ENCODE results near the gene TRIM17. TPM values are rescaled to one million over a fixed set of nuclear protein-coding genes. Genes with fewer than 3 reads are reported as not detected.

The TRIM17 gene
- total and polyA plus RNA-seq, 9 of the 15 experiments (the other 6 are each of a cell fraction or from before 2014, with no cell fraction given) = not detected

DNA sequence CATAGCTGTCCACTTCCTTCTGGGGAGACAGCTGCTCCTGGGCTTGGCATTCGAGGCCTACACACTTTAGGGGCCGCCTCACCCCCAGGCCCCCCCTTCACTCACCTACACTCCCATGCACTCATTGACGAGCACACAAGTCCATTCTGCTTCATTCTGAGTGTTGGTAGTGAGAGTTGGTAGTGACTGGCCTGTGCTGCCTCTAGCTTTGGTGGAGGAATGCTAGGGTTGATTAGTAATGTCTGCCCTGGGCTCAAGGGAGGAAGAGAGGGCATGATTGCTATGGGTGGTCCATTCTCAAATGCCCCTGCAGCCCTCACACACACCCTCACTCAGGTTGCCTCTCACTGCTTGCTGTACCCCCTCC is 40.4 kb downstream of the TRIM17 start (continued):
- TF ChIP-seq, protein P1, sequence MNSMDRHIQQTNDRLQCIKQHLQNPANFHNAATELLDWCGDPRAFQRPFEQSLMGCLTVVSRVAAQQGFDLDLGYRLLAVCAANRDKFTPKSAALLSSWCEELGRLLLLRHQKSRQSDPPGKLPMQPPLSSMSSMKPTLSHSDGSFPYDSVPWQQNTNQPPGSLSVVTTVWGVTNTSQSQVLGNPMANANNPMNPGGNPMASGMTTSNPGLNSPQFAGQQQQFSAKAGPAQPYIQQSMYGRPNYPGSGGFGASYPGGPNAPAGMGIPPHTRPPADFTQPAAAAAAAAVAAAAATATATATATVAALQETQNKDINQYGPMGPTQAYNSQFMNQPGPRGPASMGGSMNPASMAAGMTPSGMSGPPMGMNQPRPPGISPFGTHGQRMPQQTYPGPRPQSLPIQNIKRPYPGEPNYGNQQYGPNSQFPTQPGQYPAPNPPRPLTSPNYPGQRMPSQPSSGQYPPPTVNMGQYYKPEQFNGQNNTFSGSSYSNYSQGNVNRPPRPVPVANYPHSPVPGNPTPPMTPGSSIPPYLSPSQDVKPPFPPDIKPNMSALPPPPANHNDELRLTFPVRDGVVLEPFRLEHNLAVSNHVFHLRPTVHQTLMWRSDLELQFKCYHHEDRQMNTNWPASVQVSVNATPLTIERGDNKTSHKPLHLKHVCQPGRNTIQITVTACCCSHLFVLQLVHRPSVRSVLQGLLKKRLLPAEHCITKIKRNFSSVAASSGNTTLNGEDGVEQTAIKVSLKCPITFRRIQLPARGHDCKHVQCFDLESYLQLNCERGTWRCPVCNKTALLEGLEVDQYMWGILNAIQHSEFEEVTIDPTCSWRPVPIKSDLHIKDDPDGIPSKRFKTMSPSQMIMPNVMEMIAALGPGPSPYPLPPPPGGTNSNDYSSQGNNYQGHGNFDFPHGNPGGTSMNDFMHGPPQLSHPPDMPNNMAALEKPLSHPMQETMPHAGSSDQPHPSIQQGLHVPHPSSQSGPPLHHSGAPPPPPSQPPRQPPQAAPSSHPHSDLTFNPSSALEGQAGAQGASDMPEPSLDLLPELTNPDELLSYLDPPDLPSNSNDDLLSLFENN (IDR thresholded peaks at IDR 0.05; ENCODE audit: low read depth in 2 of 2, low read length in 2 of 2) = 0 out of 4 replicates have a peak, but pooled peaks of 1 of the 2 experiments have one; percentile 54

DNA sequence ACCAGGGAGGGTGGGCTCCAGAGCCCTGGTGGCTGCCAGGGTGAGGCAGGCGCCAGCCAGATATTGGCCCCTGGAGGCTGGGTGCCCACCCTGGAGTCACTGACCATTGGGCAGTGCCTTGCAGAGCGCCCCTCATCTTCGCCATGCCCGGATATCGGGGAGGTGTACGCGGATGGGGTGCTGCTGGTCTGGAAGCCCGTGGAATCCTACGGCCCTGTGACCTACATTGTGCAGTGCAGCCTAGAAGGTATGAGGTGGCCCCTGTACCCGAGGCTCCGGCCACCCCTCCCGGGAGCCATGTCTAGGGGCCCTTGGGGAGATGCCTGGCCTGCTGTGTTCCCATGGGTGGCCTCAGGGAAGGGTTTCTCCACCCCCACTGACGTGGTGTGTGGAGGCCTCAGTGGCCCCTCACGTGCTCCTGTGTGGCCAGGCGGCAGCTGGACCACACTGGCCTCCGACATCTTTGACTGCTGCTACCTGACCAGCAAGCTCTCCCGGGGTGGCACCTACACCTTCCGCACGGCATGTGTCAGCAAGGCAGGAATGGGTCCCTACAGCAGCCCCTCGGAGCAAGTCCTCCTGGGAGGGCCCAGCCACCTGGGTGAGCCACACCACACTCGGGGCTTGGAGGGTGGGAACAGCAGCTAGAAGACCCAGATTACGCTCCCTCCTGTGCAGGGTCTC is 40.9 kb downstream of the TRIM17 start:
- intact Hi-C loops (cut with micrococcal nuclease) = no loop called here
- no peaks in the 10 kb centered on the region for H3K27me3 ChIP-seq (ENCODE audit: control insufficient read depth in 2 of 2, insufficient read depth in 2 of 2, low read length in 2 of 2)
- FAIRE-seq (no peak), DNase-seq (ENCODE audit: extremely low read depth in 1 of 4, low spot score in 3 of 4) (no peak), ATAC-seq (no peak)
- no peaks in the 10 kb centered on the region for H4K20me1 ChIP-seq (replicated peaks; ENCODE audit: control insufficient read depth, insufficient read depth, low read length)
- no peak overlapping the region for H3K27ac ChIP-seq (ENCODE audit: extremely low read depth, low read depth, low read length)
- H3K9me3 ChIP-seq (replicated peaks; ENCODE audit: control insufficient read depth, insufficient read depth, low read depth, low read length) = no peaks in the 10 kb centered on the region
- H3K4me1 ChIP-seq (replicated peaks in 1 of 2; ENCODE audit: control insufficient read depth in 2 of 2, insufficient read depth in 2 of 2, low read length in 2 of 2) = peaks cover 10 to 82% of the 10 kb centered on the region in 2 experiments; a peak in 4 of 5 replicates
- no TSS peak for BruUV-seq (replicated peaks)
- peak overlapping the region in 1 of 2 experiments; percentile 51; a peak in 2 of 4 replicates for H3K9ac ChIP-seq (ENCODE audit: insufficient read depth in 1 of 2, low read depth in 2 of 2, low read length in 2 of 2)
- WGBS (ENCODE audit: insufficient coverage, low coverage, missing lambda C conversion rate) = 91% methylated on average over 21 of the region's 22 CpGs
- in situ Hi-C loops (cut with MboI) = no loop called here
- H2AFZ ChIP-seq (ENCODE audit: low read depth, low read length) = no peak overlapping the region
- H3K4me2 ChIP-seq (ENCODE audit: insufficient read depth, low read length) = no peak overlapping the region
- H3K9me1 ChIP-seq (ENCODE audit: control insufficient read depth, insufficient read depth, low read length) = no peaks in the 10 kb centered on the region
- H3K4me3 ChIP-seq = no peak overlapping the region
- H3K79me2 ChIP-seq (ENCODE audit: control insufficient read depth, insufficient read depth, low read length) = no peaks in the 10 kb centered on the region
- POLR2A ChIA-PET = interaction anchor here (2.0 kb wide), 1 partner anchor 9 kb away, joined by 5 read pairs; no protein-coding TSS in a partner anchor
- CTCF ChIA-PET (ENCODE audit: low intra/inter-chr PET ratio) = no interaction called here
- peaks cover 10% of the 10 kb centered on the region; the same call in 1 of the 3 replicates for H3K36me3 ChIP-seq (ENCODE audit: control insufficient read depth, insufficient read depth, low read length)
- TF ChIP-seq ZEB2 (IDR thresholded peaks at IDR 0.05) = no peak
- TF ChIP-seq HMGN3 (IDR thresholded peaks at IDR 0.05; ENCODE audit: borderline replicate concordance, extremely low read depth, insufficient read length, low read depth, low read length) = peak; percentile 30
- no peak for TF ChIP-seq TARDBP (IDR thresholded peaks at IDR 0.05)
- TF ChIP-seq CSDE1 (IDR thresholded peaks at IDR 0.05) = no peak
- no peak for TF ChIP-seq RAD51 (IDR thresholded peaks at IDR 0.05; ENCODE audit: borderline replicate concordance, low read depth)
- TF ChIP-seq SMAD3 (CRISPR knock-in tag; conservative IDR thresholded peaks at IDR 0.05) = no peak
- TF ChIP-seq ZNF764 (CRISPR knock-in tag; IDR thresholded peaks at IDR 0.05; ENCODE audit: low read depth) = no peak
- TF ChIP-seq E2F3 (CRISPR knock-in tag; IDR thresholded peaks at IDR 0.05) = no peak
- no peak for TF ChIP-seq XRCC3 (IDR thresholded peaks at IDR 0.05)
- TF ChIP-seq TAF1 (IDR thresholded peaks at IDR 0.05; ENCODE audit: control insufficient read depth, extremely low read depth, insufficient read depth, low read length, severe bottlenecking) = no peak
- TF ChIP-seq, protein P2, sequence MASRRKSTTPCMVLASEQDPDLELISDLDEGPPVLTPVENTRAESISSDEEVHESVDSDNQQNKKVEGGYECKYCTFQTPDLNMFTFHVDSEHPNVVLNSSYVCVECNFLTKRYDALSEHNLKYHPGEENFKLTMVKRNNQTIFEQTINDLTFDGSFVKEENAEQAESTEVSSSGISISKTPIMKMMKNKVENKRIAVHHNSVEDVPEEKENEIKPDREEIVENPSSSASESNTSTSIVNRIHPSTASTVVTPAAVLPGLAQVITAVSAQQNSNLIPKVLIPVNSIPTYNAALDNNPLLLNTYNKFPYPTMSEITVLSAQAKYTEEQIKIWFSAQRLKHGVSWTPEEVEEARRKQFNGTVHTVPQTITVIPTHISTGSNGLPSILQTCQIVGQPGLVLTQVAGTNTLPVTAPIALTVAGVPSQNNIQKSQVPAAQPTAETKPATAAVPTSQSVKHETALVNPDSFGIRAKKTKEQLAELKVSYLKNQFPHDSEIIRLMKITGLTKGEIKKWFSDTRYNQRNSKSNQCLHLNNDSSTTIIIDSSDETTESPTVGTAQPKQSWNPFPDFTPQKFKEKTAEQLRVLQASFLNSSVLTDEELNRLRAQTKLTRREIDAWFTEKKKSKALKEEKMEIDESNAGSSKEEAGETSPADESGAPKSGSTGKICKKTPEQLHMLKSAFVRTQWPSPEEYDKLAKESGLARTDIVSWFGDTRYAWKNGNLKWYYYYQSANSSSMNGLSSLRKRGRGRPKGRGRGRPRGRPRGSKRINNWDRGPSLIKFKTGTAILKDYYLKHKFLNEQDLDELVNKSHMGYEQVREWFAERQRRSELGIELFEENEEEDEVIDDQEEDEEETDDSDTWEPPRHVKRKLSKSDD (conservative IDR thresholded peaks at IDR 0.05; ENCODE audit: low read length) = no peak
- TF ChIP-seq, protein P3, sequence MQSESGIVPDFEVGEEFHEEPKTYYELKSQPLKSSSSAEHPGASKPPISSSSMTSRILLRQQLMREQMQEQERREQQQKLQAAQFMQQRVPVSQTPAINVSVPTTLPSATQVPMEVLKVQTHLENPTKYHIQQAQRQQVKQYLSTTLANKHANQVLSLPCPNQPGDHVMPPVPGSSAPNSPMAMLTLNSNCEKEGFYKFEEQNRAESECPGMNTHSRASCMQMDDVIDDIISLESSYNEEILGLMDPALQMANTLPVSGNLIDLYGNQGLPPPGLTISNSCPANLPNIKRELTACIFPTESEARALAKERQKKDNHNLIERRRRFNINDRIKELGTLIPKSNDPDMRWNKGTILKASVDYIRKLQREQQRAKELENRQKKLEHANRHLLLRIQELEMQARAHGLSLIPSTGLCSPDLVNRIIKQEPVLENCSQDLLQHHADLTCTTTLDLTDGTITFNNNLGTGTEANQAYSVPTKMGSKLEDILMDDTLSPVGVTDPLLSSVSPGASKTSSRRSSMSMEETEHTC (IDR thresholded peaks at IDR 0.05) = no peak

Measured in K562 (cell line).